CD14-positive monocyte (primary cell): ENCODE measurements around the gene SLC22A1. TPM values are rescaled to one million over a fixed set of nuclear protein-coding genes. Genes with fewer than 3 reads are reported as not detected.
"Not testable (repeated sequence)": the region's sequence is repeated elsewhere in the genome, so short reads cannot be mapped to it uniquely, and the experiment has no call there.

Experiments used
- DNase-seq, 3 donors: peaks; one replicate each; pipeline ENCODE4 v3.0.0-alpha.2; 2011 to 2022
- H2AFZ ChIP-seq: 2 replicates; pipeline ENCODE4 v1.6.0; 2012; ENCODE audit warnings: mild to moderate bottlenecking, low read depth, low read length, inconsistent platforms; ENCODE audit not compliant: insufficient read depth, poor library complexity, severe bottlenecking
- H3K27ac ChIP-seq, 2 donors: 1 replicate in 1 of 2; 2 replicates in 1 of 2; pipeline ENCODE4 v1.5.1; 2012 to 2013; ENCODE audit warnings: low read length in 2 of 2, control low read depth in 1 of 2, inconsistent platforms in 1 of 2, low read depth in 1 of 2, mild to moderate bottlenecking in 1 of 2
- H3K27me3 ChIP-seq, 2 donors: one replicate each; pipeline versions ENCODE4 v1.6.0 to v1.6.1; 2011 to 2013; ENCODE audit warnings: low read length in 2 of 2; ENCODE audit not compliant: control insufficient read depth in 2 of 2, insufficient read depth in 2 of 2
- H3K36me3 ChIP-seq, 2 donors: replicated peaks in 1 of 2; 1 replicate in 1 of 2; 2 replicates in 1 of 2; pipeline versions ENCODE4 v1.5.1 to v1.6.1; 2012 to 2013; ENCODE audit warnings: low read length in 2 of 2, control low read depth in 1 of 2, inconsistent platforms in 1 of 2, mild to moderate bottlenecking in 1 of 2; ENCODE audit not compliant: insufficient read depth in 2 of 2, control insufficient read depth in 1 of 2
- H3K4me1 ChIP-seq, 2 donors: 1 replicate in 1 of 2; 2 replicates in 1 of 2; pipeline versions ENCODE4 v1.5.1 to v1.6.1; 2012 to 2013; ENCODE audit warnings: low read length in 2 of 2, control low read depth in 1 of 2, inconsistent platforms in 1 of 2, mild to moderate bottlenecking in 1 of 2, moderate library complexity in 1 of 2; ENCODE audit not compliant: insufficient read depth in 2 of 2, control insufficient read depth in 1 of 2
- H3K4me2 ChIP-seq: replicated peaks from 2 replicates; pipeline ENCODE3; 2012; ENCODE audit warnings: low read length, moderate library complexity, mild to moderate bottlenecking; ENCODE audit not compliant: poor library complexity, severe bottlenecking; ENCODE audit errors: extremely low read depth
- H3K4me3 ChIP-seq, 3 experiments: fragments of 200-600 bp in 1 of 3; sonication (generic) in 1 of 3; replicated peaks in 1 of 3; 1 replicate in 2 of 3; 2 replicates in 1 of 3; pipeline ENCODE4 v1.5.1; 2011 to 2013; ENCODE audit warnings: low read length in 3 of 3, mild to moderate bottlenecking in 3 of 3, control low read depth in 2 of 3, low read depth in 2 of 3, inconsistent platforms in 1 of 3, moderate library complexity in 1 of 3
- H3K79me2 ChIP-seq: 2 replicates; pipeline ENCODE4 v1.6.0; 2012; ENCODE audit warnings: mild to moderate bottlenecking, control low read depth, inconsistent platforms, low read length, moderate library complexity; ENCODE audit not compliant: insufficient read depth
- H3K9ac ChIP-seq: 2 replicates; pipeline ENCODE4 v1.6.0; 2017; ENCODE audit warnings: low read length, mild to moderate bottlenecking; ENCODE audit not compliant: insufficient read depth, poor library complexity, severe bottlenecking
- H3K9me3 ChIP-seq, 2 donors: replicated peaks in 1 of 2; 1 replicate in 1 of 2; 2 replicates in 1 of 2; pipeline versions ENCODE4 v1.5.1 to v1.6.1; 2012 to 2013; ENCODE audit warnings: low read length in 2 of 2, control low read depth in 1 of 2; ENCODE audit not compliant: control insufficient read depth in 1 of 2, insufficient read depth in 1 of 2
- H4K20me1 ChIP-seq: 2 replicates; pipeline ENCODE4 v1.6.0; 2012; ENCODE audit warnings: mild to moderate bottlenecking, low read length, control low read depth, moderate library complexity; ENCODE audit not compliant: insufficient read depth
- H3K27ac Mint-ChIP-seq, 7 donors: one replicate each; pipeline ENCODE4 v1.8.0; 2020; ENCODE audit warnings: mild to moderate bottlenecking in 7 of 7, mixed read lengths in 7 of 7, moderate library complexity in 6 of 7, inconsistent platforms in 2 of 7
- H3K27me3 Mint-ChIP-seq, 3 donors: one replicate each; pipeline ENCODE4 v1.8.0; 2021 to 2022; ENCODE audit warnings: low read depth in 3 of 3, mild to moderate bottlenecking in 3 of 3, mixed read lengths in 3 of 3, moderate library complexity in 3 of 3, inconsistent platforms in 1 of 3
- H3K36me3 Mint-ChIP-seq, 2 donors: one replicate each; pipeline ENCODE4 v1.8.0; 2020; ENCODE audit warnings: mixed read lengths in 2 of 2, inconsistent platforms in 1 of 2, mild to moderate bottlenecking in 1 of 2
- H3K4me1 Mint-ChIP-seq: one replicate; pipeline ENCODE4 v1.8.0; 2020; ENCODE audit warnings: mild to moderate bottlenecking, mixed read lengths
- H3K4me3 Mint-ChIP-seq, 2 donors: one replicate each; pipeline ENCODE4 v1.8.0; 2020; ENCODE audit warnings: mild to moderate bottlenecking in 2 of 2, mixed read lengths in 2 of 2, moderate library complexity in 1 of 2
- H3K9me3 Mint-ChIP-seq, 7 donors: one replicate each; pipeline ENCODE4 v1.8.0; 2020 to 2022; ENCODE audit warnings: mixed read lengths in 7 of 7, mild to moderate bottlenecking in 6 of 7, moderate library complexity in 6 of 7, inconsistent platforms in 2 of 7
- WGBS: methylation state at CpG from one replicate; pipeline ENCODE4 v1.1.5; 2013; ENCODE audit warnings: missing lambda C conversion rate; ENCODE audit not compliant: insufficient coverage; 5-methylcytosine and 5-hydroxymethylcytosine counted together
- intact Hi-C, 2 donors: fragments of 100-400 bp; cut with micrococcal nuclease; formaldehyde crosslinking; loops; one replicate each; pipeline versions ENCODE4 v1.15.0 to v1.15.1; 2023
- polyA plus RNA-seq, 3 donors: library from polyadenylated mRNA; depleted of rRNA in 1 of 3; unstranded in 2 of 3; stranded (reverse) in 1 of 3; fragments of 300-500 nt in 2 of 3; fragments of >200 nt in 1 of 3; fragmentation: Illumina TruSeq in 2 of 3; gene quantifications; 1 replicate in 2 of 3; 2 replicates in 1 of 3; pipeline ENCODE4 v1.2.3, GENCODE V29; 2012 to 2021
- TF ChIP-seq, protein P1 (sequence below): fragments of 200-600 bp; IDR thresholded peaks from one replicate; pipeline ENCODE4 v1.8.0; 2022; ENCODE audit warnings: antibody characterized with exemption, mild to moderate bottlenecking

SLC22A1 gene
- polyA plus RNA-seq, 3 donors, result 0.36 to 0.48 TPM; not detected in 1

GRCh38 chr6:160163425-160163824, 41.8 kb downstream of the SLC22A1 start:
- H3K4me2 ChIP-seq, result no peak overlapping the region
- no peak overlapping the region for H3K27ac Mint-ChIP-seq
- no peaks in the 10 kb centered on the region for H3K79me2 ChIP-seq
- no peaks in the 10 kb centered on the region for H3K4me1 ChIP-seq
- no peak overlapping the region for H3K4me3 ChIP-seq
- no peaks in the 10 kb centered on the region for H3K9me3 ChIP-seq
- no peaks in the 10 kb centered on the region for H3K36me3 ChIP-seq
- no peaks in the 10 kb centered on the region for H4K20me1 ChIP-seq
- no peak overlapping the region for H3K4me3 Mint-ChIP-seq
- peaks cover 0 to 8% (median 0%) of the 10 kb centered on the region in 7 donors for H3K9me3 Mint-ChIP-seq
- no peak overlapping the region for H3K27ac ChIP-seq
- intact Hi-C loops, result no loop called here
- no peak for DNase-seq
- H3K27me3 Mint-ChIP-seq, result peaks cover 0 to 4% (median 3%) of the 10 kb centered on the region in 3 donors
- H3K27me3 ChIP-seq, result no peaks in the 10 kb centered on the region
- no peak overlapping the region for H2AFZ ChIP-seq
- WGBS, result 89% methylated on average over 8 of the region's 8 CpGs
- no peak overlapping the region for H3K9ac ChIP-seq
- no peaks in the 10 kb centered on the region for H3K4me1 Mint-ChIP-seq
- no peaks in the 10 kb centered on the region for H3K36me3 Mint-ChIP-seq
- TF ChIP-seq, protein P1, sequence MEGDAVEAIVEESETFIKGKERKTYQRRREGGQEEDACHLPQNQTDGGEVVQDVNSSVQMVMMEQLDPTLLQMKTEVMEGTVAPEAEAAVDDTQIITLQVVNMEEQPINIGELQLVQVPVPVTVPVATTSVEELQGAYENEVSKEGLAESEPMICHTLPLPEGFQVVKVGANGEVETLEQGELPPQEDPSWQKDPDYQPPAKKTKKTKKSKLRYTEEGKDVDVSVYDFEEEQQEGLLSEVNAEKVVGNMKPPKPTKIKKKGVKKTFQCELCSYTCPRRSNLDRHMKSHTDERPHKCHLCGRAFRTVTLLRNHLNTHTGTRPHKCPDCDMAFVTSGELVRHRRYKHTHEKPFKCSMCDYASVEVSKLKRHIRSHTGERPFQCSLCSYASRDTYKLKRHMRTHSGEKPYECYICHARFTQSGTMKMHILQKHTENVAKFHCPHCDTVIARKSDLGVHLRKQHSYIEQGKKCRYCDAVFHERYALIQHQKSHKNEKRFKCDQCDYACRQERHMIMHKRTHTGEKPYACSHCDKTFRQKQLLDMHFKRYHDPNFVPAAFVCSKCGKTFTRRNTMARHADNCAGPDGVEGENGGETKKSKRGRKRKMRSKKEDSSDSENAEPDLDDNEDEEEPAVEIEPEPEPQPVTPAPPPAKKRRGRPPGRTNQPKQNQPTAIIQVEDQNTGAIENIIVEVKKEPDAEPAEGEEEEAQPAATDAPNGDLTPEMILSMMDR, result no peak

GRCh38 chr6:160163912-160164311, 42.3 kb downstream of the SLC22A1 start:
- Mint-ChIP-seq H3K27ac (no peak overlapping the region), H3K27me3 (peaks cover 0 to 4% (median 3%) of the 10 kb centered on the region in 3 donors), H3K36me3 (no peaks in the 10 kb centered on the region), H3K4me1 (no peaks in the 10 kb centered on the region), H3K9me3 (peaks cover 0 to 8% (median 0%) of the 10 kb centered on the region in 7 donors), H3K4me3 (no peak overlapping the region)
- no peaks in the 10 kb centered on the region for H3K4me1 ChIP-seq
- H3K79me2 ChIP-seq, result no peaks in the 10 kb centered on the region
- no peak overlapping the region for H3K27ac ChIP-seq
- no peak overlapping the region for H3K9ac ChIP-seq
- no peak overlapping the region for H3K4me2 ChIP-seq
- no peaks in the 10 kb centered on the region for H4K20me1 ChIP-seq
- intact Hi-C loops, result no loop called here
- H3K4me3 ChIP-seq, result no peak overlapping the region
- H3K9me3 ChIP-seq, result no peaks in the 10 kb centered on the region
- DNase-seq, result no peak
- no peaks in the 10 kb centered on the region for H3K27me3 ChIP-seq
- TF ChIP-seq, protein P1, result no peak
- WGBS, result no CpG with 5 or more reads among the region's 7 CpGs
- no peak overlapping the region for H2AFZ ChIP-seq
- no peaks in the 10 kb centered on the region for H3K36me3 ChIP-seq

DNA sequence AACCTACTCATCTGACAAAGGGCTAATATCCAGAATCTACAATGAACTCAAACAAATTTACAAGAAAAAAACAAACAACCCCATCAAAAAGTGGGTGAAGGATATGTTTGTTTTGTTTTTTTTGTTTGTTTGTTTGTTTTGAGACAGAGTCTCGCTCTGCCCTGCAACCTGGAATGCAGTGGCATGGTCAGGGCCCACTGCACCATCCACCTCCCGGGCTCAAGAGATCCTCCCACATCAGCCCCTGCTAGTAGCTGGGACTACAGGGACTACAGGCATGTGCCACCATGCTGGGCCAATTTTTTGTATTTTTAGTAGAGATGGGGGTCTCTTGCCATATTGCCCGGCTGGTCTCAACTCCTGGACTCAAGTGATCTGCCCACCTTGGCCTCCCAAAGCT, 44.3 kb downstream of the SLC22A1 start:
- H4K20me1 ChIP-seq, H3K27ac Mint-ChIP-seq, H3K4me1 ChIP-seq, H3K27me3 Mint-ChIP-seq, H3K4me2 ChIP-seq, DNase-seq, H3K9ac ChIP-seq, H3K27me3 ChIP-seq, H3K36me3 Mint-ChIP-seq, H3K9me3 Mint-ChIP-seq, H2AFZ ChIP-seq, H3K4me1 Mint-ChIP-seq, H3K27ac ChIP-seq, H3K9me3 ChIP-seq, H3K4me3 ChIP-seq, H3K4me3 Mint-ChIP-seq, intact Hi-C loops, H3K36me3 ChIP-seq, H3K79me2 ChIP-seq: not testable (repeated sequence)
- 85% methylated on average over 3 of the region's 3 CpGs for WGBS
